Suprapubic skin (tissue), 4 donors: Measurements from ENCODE around the gene GLOD4.

ENCODE experiments used
- EP300 ChIP-seq: sonication (generic); formaldehyde crosslinking; IDR thresholded peaks from one replicate; pipeline ENCODE4 v1.6.1; 2017; ENCODE audit warnings: antibody characterized with exemption
- POLR2A ChIP-seq, 2 donors: fragments of 450-650 bp; IDR thresholded peaks; one replicate each; pipeline ENCODE4 v1.6.1; 2017; ENCODE audit warnings: antibody characterized with exemption in 2 of 2, mild to moderate bottlenecking in 2 of 2, moderate library complexity in 2 of 2
- POLR2AphosphoS5 ChIP-seq, 3 donors: sonication (generic); formaldehyde crosslinking; IDR thresholded peaks; one replicate each; pipeline ENCODE4 v1.6.1; 2017; ENCODE audit warnings: antibody characterized with exemption in 3 of 3
- TF ChIP-seq, protein P1 (sequence below), 2 donors: fragments of 200-600 bp in 1 of 2; fragments of 450-650 bp in 1 of 2; sonication (generic) in 1 of 2; IDR thresholded peaks; one replicate each; pipeline ENCODE4 v1.5.1; 2016 to 2019; ENCODE audit warnings: antibody characterized with exemption in 2 of 2, mild to moderate bottlenecking in 1 of 2, moderate library complexity in 1 of 2

- TF ChIP-seq POLR2A (IDR thresholded peaks at IDR 0.05) (no peak), POLR2AphosphoS5 (IDR thresholded peaks at IDR 0.05) (no peak), EP300 (no peak)
- TF ChIP-seq, protein P1, sequence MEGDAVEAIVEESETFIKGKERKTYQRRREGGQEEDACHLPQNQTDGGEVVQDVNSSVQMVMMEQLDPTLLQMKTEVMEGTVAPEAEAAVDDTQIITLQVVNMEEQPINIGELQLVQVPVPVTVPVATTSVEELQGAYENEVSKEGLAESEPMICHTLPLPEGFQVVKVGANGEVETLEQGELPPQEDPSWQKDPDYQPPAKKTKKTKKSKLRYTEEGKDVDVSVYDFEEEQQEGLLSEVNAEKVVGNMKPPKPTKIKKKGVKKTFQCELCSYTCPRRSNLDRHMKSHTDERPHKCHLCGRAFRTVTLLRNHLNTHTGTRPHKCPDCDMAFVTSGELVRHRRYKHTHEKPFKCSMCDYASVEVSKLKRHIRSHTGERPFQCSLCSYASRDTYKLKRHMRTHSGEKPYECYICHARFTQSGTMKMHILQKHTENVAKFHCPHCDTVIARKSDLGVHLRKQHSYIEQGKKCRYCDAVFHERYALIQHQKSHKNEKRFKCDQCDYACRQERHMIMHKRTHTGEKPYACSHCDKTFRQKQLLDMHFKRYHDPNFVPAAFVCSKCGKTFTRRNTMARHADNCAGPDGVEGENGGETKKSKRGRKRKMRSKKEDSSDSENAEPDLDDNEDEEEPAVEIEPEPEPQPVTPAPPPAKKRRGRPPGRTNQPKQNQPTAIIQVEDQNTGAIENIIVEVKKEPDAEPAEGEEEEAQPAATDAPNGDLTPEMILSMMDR (IDR thresholded peaks at IDR 0.05), result no peak
These were observed 56.3 kb downstream of the GLOD4 start for GRCh38 chr17:725746-726145.
